ENCODE data around the gene CCND1.

Gene CCND1

DNA sequence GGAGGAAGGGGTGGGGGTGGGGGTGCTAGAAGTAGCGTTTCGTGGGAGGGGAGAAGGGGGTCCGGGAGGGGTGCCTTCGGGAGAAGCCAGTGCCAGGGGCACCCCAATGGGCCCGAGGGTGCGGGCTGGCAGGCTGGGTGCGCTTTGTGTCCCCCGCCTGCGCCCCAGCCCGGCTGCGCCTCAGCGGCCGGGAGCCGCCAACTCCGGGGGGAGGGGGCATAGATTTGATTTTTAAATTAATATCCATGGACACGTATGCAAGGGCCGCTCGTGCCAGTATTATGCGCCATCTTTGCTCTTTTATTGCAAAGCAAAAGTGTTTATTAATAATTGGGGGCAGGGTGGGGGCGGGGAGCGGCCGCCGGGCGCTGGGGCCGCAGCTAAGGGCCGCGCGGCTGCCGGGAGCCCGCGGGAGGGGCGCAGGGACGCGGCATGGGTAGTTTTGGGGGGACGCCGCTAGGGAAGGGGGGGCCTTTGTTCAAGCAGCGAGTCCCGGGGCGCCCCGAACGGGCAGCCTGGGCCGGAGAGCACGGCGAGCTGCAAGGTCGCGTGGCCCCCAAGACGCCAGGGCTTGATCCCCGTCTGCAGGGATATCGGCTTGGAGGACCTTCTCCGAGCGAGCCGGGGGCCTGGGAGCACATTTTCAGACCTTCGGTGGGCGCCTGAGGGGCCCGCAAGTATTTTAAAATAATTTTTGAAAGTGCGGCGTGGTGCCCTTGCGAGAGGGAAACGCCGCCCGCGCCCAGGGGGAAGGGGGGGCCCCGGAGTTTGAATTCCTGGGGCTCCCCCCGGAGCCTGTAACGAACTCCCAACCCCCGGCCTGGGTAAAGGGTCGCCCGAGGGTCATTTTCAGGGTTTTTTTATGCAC is 959 bp downstream of the CCND1 start:
- DNase-seq = no peak

- DNase-seq = no peak
Measured at GRCh38 chr11:69642549-69642912, 1.6 kb downstream of the CCND1 start.

DNA sequence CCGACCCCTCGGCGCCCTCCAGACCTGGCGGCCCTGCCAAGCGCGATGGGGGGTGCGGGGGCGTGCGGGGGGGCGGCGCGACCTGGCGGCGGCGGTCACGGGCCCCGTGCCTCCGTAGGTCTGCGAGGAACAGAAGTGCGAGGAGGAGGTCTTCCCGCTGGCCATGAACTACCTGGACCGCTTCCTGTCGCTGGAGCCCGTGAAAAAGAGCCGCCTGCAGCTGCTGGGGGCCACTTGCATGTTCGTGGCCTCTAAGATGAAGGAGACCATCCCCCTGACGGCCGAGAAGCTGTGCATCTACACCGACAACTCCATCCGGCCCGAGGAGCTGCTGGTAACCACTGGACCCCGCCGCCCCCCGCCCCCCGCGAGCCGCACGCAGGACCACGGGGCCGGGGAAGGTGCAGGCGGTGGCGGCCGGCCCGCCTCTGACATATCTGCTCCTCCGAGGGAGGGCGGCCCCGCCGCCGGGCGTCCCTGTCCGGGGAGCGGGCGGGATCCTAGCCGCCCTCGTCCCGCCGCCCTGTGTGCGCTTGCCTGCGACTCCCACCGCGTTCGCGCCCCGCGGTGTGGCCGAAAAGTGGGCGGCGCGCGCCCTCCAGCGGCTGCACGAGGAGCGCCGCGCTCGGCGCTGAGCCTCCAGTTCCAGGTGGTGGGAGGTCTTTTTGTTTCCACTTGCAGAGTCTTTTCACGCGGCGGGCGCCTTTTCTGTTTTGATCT is 2.1 kb downstream of the CCND1 start:
- peak; percentile 68 for DNase-seq

- no peak for DNase-seq
Measured at GRCh38 chr11:69643646-69644045, 2.7 kb downstream of the CCND1 start.

GRCh38 chr11:69644071-69644961 is 3.4 kb downstream of the CCND1 start:
- DNase-seq = peak; percentile 24

- DNase-seq = no peak
Measured at GRCh38 chr11:69644962-69645675, 4.2 kb downstream of the CCND1 start.

DNA sequence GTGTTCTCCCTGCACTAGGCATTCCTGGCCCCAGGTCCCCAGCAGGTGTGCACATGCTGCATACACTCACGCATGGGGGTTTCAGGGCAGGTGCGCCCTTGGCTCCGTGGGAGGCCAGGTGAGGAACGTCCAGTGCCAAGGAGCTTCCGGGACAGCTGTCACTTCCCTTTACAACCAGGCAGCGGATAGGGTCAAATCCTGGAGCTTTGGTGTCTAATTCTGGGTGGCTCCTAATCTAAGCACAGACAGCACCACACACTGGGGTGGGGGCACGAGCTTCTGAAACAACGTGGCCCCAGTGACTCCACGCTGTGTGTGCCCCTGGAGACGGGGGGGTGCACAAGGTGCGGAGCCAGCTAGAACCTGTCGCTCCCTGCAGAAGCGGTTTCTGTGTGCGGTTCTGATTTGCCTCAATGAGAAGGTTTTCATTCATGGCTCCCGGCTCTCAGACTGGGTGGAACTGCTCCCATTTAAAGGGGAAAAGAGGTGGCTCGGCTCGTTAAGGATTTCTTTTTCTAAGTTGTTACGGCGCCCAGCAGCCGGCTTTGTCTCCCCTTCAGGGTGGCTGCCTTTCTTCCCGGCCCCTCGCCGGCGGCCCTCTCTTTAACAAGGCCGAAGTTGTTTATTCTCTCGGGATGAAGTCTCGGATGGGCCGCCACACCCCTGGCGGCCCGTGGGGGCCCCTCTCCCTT is 5.0 kb downstream of the CCND1 start:
- no peak for DNase-seq

- no peak for DNase-seq
Measured at GRCh38 chr11:69646493-69647389, 5.8 kb downstream of the CCND1 start.

DNA sequence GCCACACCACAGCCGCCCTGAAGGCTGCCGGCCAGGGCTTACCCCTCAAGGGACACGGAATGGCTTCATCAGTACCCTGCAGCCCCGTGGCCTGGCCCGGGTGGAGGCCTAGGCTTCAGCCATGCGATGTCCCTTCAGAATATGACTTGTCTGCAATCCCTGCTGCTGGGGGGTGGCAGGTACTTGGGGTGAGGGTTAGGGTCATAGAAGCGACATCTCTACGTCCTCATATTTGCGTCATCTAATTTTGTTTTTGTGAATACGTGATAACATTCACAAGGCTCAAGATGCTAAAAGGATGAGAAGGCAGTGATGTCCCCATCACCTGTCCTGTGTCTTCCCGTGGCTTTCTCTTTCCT is 6.4 kb downstream of the CCND1 start:
- no peak for DNase-seq

DNA sequence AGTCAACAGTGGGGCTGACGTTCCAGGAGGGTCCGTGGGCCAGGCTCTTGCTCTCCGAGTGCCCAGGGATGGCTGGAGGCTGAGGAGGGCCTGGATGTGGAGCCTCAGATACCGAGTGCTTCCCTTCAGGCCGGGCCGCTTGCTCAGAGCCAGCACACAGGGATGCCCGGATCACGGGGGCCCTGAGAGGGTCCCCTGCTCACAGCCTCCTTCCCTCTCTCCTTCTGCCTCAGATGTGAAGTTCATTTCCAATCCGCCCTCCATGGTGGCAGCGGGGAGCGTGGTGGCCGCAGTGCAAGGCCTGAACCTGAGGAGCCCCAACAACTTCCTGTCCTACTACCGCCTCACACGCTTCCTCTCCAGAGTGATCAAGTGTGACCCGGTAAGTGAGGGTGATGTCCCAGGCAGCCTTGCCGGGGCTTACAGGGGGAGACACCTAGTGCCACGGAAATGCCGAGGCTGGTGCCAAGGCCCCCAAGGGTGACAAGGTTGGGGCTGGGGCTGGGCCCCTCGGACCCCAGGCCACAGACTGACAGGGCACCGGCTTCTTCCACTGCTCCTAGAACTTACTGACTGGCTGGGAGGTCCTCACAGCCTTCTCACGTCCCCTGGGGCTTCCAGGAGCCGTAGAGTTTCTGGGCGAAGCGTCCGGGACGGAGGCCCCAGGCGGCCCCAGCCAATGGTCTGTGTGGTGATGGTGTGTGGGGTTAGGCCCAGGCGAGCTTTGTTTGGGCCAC is 7.0 kb downstream of the CCND1 start:
- DNase-seq = no peak

DNA sequence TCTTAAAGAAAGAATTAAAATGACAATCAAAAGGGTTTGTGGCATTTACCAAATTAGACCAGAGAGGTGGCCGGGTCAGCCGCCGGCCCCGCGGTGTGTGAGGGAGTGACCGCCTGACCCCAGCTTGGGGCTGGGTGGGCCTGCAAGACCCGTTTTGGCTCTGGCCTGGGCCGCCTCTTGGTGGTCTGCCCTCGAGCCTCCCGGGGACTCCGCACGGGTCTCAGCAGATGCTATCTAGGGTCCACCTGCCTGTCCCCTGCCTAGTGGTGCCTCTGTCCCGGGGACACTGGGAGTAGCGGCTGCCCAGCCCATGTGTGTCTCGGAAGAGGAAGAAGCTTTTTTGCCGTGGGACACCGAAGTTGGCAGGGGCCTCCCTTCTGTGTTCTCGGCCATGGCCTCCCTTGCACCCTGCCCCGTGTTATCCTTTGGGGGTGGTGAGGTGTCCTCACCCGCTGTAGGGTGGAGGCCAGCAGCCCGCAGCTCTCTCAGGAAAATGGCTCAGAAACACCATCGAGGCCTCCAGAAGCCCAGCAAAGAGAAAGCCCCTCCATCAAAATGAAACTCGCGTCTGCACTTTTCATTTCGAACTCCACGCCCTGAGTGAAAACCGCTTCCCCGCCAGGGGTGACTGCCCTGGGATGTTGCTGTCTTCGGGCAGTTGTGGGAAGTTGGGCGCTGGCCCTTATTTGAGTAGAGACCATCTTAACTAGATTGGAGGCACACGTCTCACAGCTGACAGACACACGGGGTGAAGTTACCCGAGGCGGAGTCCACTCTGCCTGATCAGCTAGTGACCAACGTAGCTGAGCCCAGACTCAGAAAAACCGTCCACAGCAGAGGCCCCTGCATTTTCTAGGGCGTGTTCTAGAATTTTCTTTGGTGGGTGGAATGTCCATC is 8.0 kb downstream of the CCND1 start:
- no peak for DNase-seq

GRCh38 chr11:69649576-69649900 is 8.6 kb downstream of the CCND1 start:
- no peak for DNase-seq

- DNase-seq = no peak
Measured at GRCh38 chr11:69650081-69650831, 9.3 kb downstream of the CCND1 start.

- DNase-seq = no peak
Measured at GRCh38 chr11:69650832-69651344, 9.9 kb downstream of the CCND1 start.

- DNase-seq = no peak
Measured at GRCh38 chr11:69651834-69652620, 11.1 kb downstream of the CCND1 start.

GRCh38 chr11:69652999-69653398 is 12.0 kb downstream of the CCND1 start:
- DNase-seq = no peak

DNA sequence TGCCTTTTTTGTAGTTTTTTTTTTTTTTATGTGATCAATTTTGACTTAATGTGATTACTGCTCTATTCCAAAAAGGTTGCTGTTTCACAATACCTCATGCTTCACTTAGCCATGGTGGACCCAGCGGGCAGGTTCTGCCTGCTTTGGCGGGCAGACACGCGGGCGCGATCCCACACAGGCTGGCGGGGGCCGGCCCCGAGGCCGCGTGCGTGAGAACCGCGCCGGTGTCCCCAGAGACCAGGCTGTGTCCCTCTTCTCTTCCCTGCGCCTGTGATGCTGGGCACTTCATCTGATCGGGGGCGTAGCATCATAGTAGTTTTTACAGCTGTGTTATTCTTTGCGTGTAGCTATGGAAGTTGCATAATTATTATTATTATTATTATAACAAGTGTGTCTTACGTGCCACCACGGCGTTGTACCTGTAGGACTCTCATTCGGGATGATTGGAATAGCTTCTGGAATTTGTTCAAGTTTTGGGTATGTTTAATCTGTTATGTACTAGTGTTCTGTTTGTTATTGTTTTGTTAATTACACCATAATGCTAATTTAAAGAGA is 12.5 kb downstream of the CCND1 start:
- no peak for DNase-seq
